ENCODE measurements around the gene SAE1.

DNA sequence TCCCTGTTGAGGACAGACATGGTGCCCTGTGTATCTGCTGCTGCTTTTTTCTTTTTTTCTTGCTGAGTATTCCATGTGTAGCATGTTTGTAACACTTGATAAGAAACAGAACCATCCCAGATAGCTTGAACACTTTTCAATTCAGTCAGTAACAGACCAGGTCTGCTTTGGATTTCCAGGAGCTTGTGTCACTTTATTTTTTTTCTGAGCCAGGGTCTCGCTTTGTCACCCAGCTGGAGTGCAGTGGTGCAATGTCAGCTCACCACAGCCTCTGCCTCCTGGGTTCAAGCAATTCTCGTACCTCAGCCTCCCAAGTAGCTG lies 56.7 kb downstream of the SAE1 start:
- TF ChIP-seq CTCF (IDR thresholded peaks at IDR 0.05) (no peak), POLR2AphosphoS5 (IDR thresholded peaks at IDR 0.05; ENCODE audit: low read depth, low read length) (no peak)

All from Panc1 (cell line).